ENCODE results near the gene CLPTM1L. TPM values are rescaled to one million over a fixed set of nuclear protein-coding genes. Genes with fewer than 3 reads are reported as not detected.

CLPTM1L gene
- total RNA-seq, 1 experiment from 2014 or later = 127 TPM

- peaks cover 57% of the 10 kb centered on the region for H3K36me3 Mint-ChIP-seq (ENCODE audit: insufficient read depth, unreplicated experiment)
- no peak overlapping the region for H3K27ac Mint-ChIP-seq (ENCODE audit: unreplicated experiment)
Observed at GRCh38 chr5:1321576-1321975, 23.3 kb downstream of the CLPTM1L start.

GRCh38 chr5:1320436-1321344 is 24.2 kb downstream of the CLPTM1L start:
- CTCF ChIA-PET = interaction anchor here (1.6 kb wide), 1 partner anchor 12 kb away, joined by 3 read pairs; no protein-coding TSS in a partner anchor
- no peaks in the 10 kb centered on the region for H3K27me3 Mint-ChIP-seq (ENCODE audit: unreplicated experiment)
- H3K4me1 Mint-ChIP-seq (ENCODE audit: low read depth, unreplicated experiment) = peaks cover 18% of the 10 kb centered on the region
- H3K9me3 Mint-ChIP-seq (ENCODE audit: low read depth, unreplicated experiment) = no peaks in the 10 kb centered on the region
- no peak for DNase-seq
- BruUV-seq (replicated peaks) = no TSS peak
- H3K36me3 Mint-ChIP-seq (ENCODE audit: insufficient read depth, unreplicated experiment) = peaks cover 57% of the 10 kb centered on the region
- no peak for TF ChIP-seq CTCF (IDR thresholded peaks at IDR 0.05; ENCODE audit: unreplicated experiment)
- intact Hi-C loops (cut with micrococcal nuclease; ENCODE audit: unreplicated experiment) = no loop called here
- no peak overlapping the region for H3K4me3 Mint-ChIP-seq (ENCODE audit: low read depth, unreplicated experiment)
- H3K27ac Mint-ChIP-seq (ENCODE audit: unreplicated experiment) = no peak overlapping the region

More at GRCh38 chr5:1321576-1321975, 23.3 kb downstream of the CLPTM1L start:
- Mint-ChIP-seq H3K27me3 (ENCODE audit: unreplicated experiment) (no peaks in the 10 kb centered on the region), H3K4me1 (ENCODE audit: low read depth, unreplicated experiment) (peaks cover 12% of the 10 kb centered on the region), H3K9me3 (ENCODE audit: low read depth, unreplicated experiment) (no peaks in the 10 kb centered on the region), H3K4me3 (ENCODE audit: low read depth, unreplicated experiment) (no peak overlapping the region)
- intact Hi-C loops (cut with micrococcal nuclease; ENCODE audit: unreplicated experiment) = no loop called here
- no peak for DNase-seq
- CTCF ChIA-PET = interaction anchor here (1.6 kb wide), 1 partner anchor 11 kb away, joined by 3 read pairs; no protein-coding TSS in a partner anchor
- BruUV-seq (replicated peaks) = no TSS peak
- TF ChIP-seq CTCF (IDR thresholded peaks at IDR 0.05; ENCODE audit: unreplicated experiment) = no peak

- intact Hi-C loops (cut with micrococcal nuclease; ENCODE audit: unreplicated experiment) = no loop called here
- DNase-seq = no peak
- H3K36me3 Mint-ChIP-seq (ENCODE audit: insufficient read depth, unreplicated experiment) = peaks cover 58% of the 10 kb centered on the region
- H3K27me3 Mint-ChIP-seq (ENCODE audit: unreplicated experiment) = no peaks in the 10 kb centered on the region
- no peak overlapping the region for H3K4me3 Mint-ChIP-seq (ENCODE audit: low read depth, unreplicated experiment)
- H3K4me1 Mint-ChIP-seq (ENCODE audit: low read depth, unreplicated experiment) = peaks cover 18% of the 10 kb centered on the region
- no peak for TF ChIP-seq CTCF (IDR thresholded peaks at IDR 0.05; ENCODE audit: unreplicated experiment)
- CTCF ChIA-PET = no interaction called here
- H3K27ac Mint-ChIP-seq (ENCODE audit: unreplicated experiment) = no peak overlapping the region
- H3K9me3 Mint-ChIP-seq (ENCODE audit: low read depth, unreplicated experiment) = no peaks in the 10 kb centered on the region
- no TSS peak for BruUV-seq (replicated peaks)
Observed at GRCh38 chr5:1319436-1320256, 25.3 kb downstream of the CLPTM1L start.

- CTCF ChIA-PET = no interaction called here
- H3K4me1 Mint-ChIP-seq (ENCODE audit: low read depth, unreplicated experiment) = peaks cover 18% of the 10 kb centered on the region
- no peak for TF ChIP-seq CTCF (IDR thresholded peaks at IDR 0.05; ENCODE audit: unreplicated experiment)
- intact Hi-C loops (cut with micrococcal nuclease; ENCODE audit: unreplicated experiment) = no loop called here
- no TSS peak for BruUV-seq (replicated peaks)
- no peak overlapping the region for H3K4me3 Mint-ChIP-seq (ENCODE audit: low read depth, unreplicated experiment)
- peaks cover 55% of the 10 kb centered on the region for H3K36me3 Mint-ChIP-seq (ENCODE audit: insufficient read depth, unreplicated experiment)
- H3K9me3 Mint-ChIP-seq (ENCODE audit: low read depth, unreplicated experiment) = no peaks in the 10 kb centered on the region
- no peak overlapping the region for H3K27ac Mint-ChIP-seq (ENCODE audit: unreplicated experiment)
- DNase-seq = no peak
- no peaks in the 10 kb centered on the region for H3K27me3 Mint-ChIP-seq (ENCODE audit: unreplicated experiment)
Observed at GRCh38 chr5:1318659-1319251, 26.1 kb downstream of the CLPTM1L start.

Data from Calu3 (cell line).